Measurements from ENCODE around the gene CDH11.

Gene CDH11

DNA sequence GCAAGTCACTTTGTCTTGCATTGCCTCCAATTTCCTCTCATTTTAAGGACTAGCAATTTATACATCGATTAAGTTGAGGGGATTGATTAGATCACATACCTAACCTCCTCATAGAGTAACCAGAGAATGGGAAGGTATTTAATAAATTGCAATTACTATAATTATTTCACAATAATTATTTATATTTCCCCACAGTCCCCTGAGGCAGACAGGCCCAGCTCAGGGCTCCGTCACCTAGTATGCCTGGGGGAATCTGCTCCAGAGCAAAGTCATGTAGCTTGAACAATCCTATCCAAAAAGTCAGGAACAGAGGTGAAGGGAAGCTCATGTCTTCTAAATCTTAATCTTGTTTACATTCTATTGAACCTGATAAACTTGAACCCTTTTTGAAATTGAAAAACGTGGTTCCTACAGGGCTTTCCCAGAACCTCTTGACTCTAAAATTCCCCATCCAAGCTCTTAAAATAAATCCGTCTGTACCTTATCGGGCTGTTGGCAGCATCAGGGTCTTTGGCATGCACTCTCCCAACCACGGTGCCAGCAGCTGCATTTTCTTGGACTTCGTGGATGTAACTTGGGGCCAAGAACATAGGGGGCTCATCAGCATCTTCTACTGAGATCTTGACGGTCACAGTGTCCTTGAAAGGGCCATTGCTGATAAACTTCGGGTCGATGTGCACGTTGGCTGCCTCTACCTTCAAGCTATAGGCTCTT is 140.1 kb downstream of the CDH11 start:
- no peak for DNase-seq

DNA sequence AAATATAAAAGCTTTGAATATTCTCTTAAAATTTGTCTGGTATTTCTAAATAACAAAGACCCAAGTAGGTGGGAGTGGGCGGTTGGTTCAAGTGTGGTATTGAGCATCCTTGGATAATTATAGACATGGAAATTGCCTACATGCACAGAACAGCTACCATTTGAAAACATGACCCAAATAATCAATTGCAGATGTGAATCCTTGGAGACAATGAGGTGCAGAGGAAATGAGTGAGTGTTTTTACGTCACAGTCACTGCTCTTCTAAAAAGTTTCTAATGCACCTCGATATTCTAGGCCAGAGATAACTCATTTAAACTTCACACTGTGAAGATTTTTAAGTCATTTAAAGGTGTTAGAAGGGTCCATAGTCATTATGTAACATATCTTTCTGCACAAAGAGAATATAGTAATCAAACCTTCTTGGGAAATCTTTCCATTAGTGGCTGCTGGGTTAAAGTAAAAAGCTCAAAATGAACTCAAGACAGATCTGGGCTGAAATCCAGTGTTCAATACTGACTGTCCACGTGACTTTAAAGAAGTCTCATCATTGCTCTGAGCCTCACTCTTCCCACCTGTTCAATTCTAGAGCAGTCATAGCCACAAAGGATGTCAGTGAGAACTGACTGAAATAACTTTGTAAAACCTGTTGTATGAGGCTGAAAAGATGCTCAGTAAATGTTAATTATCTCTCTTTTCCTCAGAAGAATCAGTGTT is 144.5 kb downstream of the CDH11 start:
- no peak for DNase-seq

DNA sequence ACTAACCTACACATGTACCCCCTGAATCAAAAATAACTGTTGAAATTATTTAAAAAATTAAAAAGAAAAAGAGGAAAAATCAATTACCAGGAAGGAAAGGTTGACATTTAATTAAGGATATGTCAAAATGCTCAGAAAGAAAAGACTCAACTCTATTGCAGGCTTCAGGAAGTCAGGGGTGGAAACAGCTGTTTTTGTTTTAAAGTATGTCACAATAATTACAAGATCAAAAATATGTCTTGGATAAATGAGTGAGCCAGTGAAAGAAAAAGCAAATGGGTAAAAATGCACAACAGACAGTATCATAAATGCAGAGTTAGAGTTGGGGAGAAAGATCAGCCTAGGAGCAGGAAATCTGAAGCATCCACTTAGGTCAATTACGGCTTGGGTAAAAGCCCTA is 146.0 kb downstream of the CDH11 start:
- no peak for DNase-seq

DNA sequence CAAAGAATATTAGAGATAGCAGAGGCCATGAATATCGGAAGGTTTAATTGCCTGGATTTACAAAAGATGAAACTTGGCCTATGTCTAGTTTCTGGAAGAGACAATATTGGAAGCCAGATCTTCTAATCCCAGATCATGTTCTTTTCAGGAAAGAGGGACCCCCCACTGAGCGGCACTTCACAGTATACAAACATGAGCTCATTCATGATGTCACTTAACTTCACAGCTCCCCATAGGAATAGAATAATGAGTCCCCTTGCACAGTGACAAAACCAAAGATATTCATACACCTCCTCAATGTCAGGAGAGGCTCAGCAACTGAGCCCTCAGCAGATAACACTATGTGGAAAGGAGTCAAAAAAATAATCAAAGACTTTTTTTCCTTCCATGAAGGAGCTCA is 147.5 kb downstream of the CDH11 start:
- DNase-seq, result no peak

DNA sequence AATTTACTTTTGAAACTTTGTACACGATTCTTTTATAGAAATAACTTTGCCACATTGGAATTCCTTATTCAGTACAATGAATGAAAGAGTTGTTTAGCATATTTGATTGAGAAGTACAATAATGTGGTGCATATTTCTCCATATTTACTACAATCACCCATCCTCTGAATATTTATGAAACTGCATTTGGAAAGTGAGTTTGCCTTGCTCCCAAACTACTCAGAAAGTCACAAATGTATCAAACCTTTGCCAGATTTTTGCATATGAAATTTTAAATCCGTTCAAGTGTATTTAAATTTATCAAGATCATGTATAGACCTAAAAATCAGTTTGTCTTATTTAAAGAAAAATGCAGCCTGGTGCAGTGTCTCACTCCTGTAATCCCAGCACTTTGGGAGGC is 148.7 kb downstream of the CDH11 start:
- no peak for DNase-seq

DNA sequence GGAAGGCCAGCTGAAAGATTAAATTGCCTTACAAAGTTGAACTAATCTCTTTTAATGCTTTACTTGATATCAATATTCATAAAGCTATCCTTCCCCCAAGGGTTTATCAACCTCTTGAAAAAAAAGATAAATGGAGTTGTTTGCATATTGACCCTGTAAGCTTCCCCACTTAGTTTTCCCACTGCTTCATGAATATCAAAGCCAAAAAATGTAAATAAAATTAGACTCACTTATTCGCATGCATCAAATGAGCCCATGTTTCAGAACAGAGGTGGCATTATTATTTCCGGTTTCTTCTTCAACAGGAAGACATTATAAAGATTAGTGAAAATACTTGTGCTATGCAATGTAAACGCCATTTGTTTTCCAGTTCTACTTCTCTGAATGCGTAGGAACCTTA is 150.7 kb downstream of the CDH11 start:
- no peak for DNase-seq

DNA sequence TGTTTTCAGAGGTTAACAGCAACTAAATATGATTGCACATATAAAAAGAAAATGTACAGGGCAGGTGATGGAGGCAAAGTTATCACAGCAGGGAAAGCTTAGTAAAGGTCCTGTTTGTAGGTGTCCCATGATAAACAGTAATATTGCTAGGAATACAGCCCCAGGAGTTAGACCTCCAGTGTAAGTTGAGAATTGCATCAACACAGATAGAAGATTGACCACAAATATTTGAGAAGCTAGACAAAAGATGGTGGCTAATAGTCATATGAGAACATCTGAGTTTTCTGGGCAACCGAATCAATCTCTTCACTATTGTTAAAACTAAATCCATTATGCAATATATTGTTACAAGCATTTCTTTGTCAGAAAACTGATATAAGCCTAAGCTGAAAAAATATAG is 152.6 kb downstream of the CDH11 start:
- DNase-seq, result no peak

DNA sequence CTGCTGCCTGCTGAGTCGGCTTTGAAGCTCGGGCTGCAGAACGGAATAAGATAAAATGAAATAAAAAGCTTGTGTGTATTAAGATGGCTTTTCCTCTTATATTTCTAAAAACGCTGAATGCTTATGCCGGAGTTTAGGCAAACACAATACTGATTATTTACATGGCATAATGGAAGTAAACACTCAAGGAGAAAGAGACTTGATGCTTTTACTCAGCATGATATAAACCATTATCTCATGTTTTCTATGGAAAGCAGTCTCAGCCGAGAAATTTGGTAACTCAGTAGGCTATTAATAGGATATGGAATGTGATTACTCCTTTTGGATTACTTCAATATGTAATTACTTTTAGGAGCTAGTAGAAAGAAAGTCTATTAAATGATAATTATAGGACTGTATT is 153.3 kb downstream of the CDH11 start:
- DNase-seq, result peak in 1 of 51 donors; percentile 9

DNA sequence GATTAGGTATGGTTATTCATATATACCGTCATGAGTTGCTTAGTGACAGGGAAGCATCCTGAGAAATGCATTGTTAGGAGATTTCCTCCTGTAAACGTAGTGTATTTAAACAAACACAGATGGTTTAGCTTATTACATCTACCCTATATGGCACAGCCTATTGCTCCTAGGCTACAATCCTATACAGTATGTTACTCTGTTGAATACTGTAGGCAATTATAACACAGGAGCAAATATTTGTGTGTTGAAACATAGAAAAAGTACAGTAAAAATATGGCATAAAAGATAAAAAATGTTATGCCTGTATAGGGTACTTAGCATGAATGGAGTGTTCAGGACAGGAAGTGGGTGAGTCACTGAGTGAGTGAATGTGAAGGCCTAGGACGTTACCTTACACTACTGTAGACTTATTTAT is 157.7 kb downstream of the CDH11 start:
- no peak for DNase-seq

DNA sequence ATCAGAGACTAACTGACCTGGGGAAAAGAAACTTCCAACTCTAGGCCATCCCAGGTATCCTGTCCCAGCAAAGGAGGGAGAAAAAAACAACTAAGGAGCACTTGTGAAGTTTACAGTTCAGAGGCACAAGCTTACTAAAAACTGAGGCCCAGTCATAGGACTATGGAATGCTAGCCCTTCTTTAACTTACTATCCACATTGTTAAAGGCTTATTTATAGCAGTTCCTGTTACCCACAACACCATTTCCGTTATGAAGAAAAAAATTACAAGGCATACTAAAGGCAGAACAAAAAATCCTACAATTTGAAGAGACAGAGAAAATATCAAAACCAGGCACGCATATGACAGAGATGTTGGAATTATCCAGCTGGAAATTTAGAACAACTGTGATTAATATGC is 159.1 kb downstream of the CDH11 start:
- DNase-seq, result no peak

DNA sequence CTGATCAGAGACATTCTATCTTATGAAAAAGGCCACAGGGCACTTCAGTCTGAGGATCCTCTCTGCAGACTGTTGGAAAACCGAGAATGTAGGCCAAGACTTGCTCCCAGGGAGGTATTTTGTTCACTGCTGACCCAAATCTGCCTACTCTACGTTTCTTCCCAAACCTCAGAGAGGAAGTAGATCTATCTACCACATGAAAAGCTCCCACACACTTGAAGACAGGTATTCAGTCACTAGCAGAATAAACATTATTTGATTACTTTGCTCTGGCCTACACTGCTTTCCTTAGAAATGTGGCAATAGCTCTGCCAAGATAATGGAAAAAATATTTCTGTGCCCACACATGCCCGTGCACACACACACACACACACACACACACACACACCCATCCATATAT is 164.6 kb downstream of the CDH11 start:
- no peak for DNase-seq

DNA sequence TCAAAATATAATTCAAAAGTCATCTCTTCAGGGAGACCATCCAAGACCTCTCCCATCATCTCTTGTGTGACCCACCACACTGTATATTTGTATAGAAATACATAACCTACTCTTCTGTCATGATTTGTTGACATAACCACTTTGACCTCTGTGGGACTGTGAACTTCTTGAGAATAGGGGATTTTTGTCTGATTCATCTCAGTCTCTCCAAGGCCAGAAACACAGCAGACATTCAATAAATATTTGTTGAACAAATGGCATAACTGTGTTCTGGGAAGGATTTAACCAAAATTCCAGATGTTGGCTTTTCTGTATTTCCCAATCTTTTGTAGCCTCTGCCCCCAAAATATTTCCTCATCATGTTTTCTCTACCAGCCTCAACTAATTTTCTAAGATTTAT is 169.7 kb downstream of the CDH11 start:
- no peak for DNase-seq

DNA sequence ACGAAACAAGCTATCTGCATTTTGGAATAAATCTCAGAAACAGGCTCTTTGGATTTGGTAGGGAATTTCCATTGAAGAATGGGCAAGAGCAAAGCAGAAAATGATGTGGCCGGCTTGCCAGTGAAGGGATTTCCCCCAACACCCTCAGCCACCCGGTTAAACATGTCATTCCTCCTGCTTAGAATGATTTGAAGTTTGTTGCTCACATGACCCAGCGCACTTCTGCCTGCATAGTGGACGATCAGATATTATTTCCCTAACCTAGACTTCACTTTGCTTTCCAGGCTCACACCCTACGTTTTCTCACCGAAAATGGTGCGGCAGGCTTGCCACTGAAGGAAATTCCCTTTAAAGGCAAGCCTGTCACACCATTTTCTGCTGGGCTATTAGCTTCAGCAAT is 170.7 kb downstream of the CDH11 start:
- DNase-seq, result no peak

DNA sequence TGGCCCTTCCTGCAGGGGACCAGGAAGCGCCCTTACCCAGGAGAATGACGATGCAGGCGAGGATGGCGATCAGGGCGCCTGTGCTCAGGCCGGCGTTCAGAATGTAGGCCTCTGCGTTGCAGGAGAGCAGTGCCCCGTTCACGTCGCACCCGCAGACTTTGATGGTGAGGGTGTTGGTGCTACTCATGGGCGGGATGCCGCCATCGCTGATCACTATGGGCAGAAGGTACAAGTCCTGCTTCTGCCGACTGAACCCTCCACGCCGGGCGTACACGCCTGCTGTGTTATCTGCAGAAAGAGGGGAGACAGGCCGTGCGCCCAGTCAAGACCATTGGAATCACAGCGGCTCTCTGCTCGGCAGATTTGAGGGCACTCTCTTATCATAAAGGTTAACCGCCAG is 171.1 kb downstream of the CDH11 start:
- no peak for DNase-seq

DNA sequence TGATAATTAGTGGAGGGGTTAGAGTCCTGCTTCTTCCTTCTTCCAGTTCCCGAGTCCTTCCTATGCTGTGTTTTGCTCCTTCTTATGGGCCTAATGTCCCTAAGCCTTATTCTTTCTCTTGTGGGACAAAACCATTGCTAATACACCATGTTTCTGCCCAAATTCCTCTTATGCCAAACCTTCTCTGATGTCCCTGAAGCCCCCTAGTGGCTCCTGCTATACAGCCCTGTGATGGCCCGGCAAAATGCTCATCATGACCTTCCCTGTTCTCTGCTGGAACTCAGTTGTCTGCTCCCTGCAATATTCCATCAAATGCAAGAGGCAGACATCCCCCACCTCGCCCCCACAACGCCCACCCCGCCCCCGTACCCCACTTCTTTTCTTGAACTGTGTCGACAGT is 171.6 kb downstream of the CDH11 start:
- no peak for DNase-seq

DNA sequence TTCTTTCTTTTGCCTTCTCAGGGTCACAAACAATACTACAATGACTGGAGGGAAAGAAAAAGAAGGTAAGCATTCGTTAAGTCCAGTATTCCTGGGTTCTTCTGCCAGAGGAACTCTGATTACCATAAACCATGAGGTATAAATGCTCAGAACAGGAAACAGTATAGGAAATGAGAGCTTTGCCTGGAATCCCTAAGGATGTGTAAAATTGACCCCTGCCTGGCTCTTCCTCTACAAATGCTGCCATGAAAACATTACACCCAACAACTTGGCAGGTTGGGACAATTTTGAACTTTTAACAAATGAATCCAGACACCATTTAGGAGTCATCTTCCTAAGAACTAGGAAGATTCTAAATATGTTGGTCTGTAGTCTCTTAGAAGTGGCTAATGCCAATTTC is 173.8 kb downstream of the CDH11 start:
- no peak for DNase-seq

DNA sequence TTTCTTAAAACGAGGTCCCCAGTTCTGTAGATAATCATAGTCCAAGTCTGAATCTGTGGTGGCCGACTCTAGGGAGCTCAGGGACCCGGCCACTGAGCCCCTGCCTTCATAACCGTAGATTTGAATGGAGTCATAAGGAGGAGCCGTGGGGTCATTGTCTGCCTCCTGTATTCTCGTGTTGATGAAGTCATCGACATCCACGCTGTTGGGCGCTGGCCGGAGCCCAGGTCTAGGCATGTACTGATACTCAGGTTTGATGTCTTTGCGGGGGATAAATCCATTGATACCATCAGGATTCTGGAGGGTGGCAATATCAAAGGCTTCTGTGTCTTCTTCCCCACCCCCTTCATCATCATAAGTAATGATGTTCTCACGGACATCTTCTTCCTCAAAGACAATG is 174.2 kb downstream of the CDH11 start:
- DNase-seq, result no peak

DNA sequence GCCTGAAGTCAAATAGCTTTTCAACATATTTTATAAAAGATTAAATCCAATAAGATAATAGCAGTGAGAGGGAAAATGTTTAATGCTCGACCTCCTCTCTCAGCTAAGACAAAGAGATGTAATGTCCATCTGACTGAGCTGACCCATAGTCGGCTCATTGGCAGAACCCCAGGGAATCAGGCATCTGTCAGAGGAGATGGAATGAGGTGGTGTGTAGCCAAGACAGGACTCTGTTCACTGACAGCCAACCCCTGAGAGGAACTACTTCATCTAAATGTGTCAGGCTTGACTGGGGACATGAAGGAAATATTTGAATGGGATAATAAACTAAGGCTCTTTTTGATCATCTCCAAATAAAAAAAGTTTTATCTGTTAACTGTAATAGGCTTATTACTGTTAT is 188.0 kb downstream of the CDH11 start:
- DNase-seq, result peak in 15 of 51 donors; percentile 1 to 46 (median 12)

DNA sequence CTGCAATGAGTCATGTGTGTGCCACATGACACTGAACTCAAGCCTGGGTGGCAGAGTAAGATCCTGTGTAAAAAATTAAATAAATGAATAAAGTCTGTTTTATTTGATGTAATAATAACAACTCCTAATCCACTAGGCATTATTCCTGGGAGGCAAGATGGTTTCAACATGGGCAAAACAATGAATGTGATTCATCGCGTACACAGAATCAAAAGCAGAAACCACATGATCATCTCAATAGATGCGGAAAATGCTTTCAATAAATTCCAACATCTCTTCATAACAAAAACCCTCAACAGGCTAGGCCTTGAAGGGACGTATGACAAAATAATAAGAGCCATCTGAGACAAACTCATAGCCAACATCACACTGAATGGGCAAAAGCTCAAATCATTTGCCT is 195.4 kb downstream of the CDH11 start:
- DNase-seq, result no peak

DNA sequence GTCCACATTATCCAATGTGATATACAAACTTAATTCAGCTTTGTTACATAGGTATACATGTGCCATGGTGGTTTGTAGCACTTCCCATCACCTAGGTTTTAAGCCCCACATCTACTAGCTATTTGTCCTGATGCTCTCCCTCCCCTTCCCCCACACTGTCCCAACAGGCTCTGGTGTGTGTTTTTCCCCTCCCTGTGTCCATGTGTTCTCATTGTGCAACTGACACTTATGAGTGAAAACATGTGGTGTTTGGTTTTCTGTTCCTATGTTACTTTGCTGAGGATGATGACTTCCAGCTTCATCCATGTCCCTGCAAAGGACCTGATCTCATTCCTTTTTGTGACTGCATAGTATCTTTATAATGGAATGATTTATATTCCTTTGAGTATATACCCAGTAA is 196.7 kb downstream of the CDH11 start:
- no peak for DNase-seq

DNA sequence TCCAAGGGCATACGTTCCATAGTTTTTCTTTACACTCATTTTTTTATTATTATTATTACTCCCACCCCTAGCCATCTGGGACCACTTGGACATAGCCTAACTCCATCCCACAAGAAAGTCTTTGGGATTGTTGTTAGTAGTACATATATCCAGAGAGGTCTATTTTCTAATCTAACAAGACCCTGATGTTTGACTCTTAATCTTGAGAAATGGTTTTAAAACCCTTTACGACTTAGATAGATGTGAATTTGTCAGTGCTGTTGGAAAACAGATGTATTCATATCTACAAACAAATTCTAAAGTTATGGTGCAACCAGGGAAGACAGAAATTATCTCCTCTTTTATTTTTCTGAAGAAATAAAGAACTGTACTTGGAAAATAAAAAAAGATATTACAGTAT is 197.8 kb downstream of the CDH11 start:
- DNase-seq, result no peak

DNA sequence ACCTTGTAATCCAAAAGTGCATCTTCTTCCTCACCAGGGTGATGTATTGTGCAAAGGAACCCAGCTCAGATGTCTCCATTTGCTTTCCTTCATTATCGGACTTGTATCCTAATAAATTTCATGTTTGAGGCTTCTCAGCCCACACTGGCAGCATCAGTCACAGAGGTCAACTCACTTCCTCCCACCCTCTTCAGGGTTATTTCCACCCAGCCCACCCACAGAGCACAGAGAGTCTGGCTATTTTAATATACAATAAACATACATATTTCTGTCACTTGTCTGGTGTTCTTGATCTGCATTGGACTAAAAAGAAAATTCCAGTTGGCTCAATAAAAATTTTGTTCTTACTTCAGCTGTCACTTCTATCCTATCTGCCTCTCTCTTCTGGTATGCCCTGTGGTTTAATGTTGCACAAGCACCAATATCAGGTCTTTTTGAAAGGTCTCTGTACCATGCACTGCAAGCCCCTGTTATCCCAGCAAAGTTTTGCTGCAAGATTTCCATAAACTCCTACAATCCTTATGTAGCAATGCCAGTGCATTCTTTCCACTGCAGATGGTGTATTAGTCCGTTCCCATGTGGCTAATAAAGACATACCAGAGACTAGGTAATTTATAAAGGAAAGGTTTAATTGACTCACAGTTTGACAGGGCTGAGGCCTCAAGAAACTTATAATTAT is 201.8 kb downstream of the CDH11 start:
- DNase-seq, result no peak

DNA sequence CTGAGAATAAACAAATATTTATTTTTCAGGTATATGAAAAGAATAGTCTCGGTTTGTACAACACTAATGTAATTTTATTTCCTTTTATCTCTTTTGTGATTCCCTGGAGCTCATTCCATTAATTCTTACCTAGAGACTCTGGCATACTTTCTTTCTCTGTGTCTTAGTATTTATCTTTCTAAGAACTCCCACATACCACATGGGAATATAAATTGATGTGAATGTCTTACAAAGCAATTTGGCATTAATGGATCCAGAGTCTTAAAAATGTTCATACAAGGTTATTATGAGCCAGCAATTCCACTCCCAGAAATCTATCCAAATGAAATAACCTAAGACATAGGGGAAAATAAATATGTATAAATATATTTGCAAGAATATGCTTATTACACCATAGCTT is 202.7 kb downstream of the CDH11 start:
- DNase-seq, result no peak

Data from hypothalamus (tissue), 51 donors.